K562 (cell line): ENCODE data around the gene METTL21C. TPM values are rescaled to one million over a fixed set of nuclear protein-coding genes. Genes with fewer than 3 reads are reported as not detected.

Experiments
- ATAC-seq: fragments of 200-7000 bp; cut with Tn5 transposase; 3 replicates; pipeline ENCODE4 v1.9.1; 2020; ENCODE audit warnings: moderate library complexity
- BruUV-seq: library from RNA; stranded (reverse); fragments of 400-500 nt; replicated peaks from 2 replicates; lab custom pipeline; 2021; lab: Mats Ljungman, UMichigan
- CTCF ChIA-PET: fragments of 300-600 bp; formaldehyde crosslinking; extraction: SDS; loops from one replicate; lab custom pipeline; 2021; ENCODE audit warnings: low intra/inter-chr PET ratio; lab: Yijun Ruan, JAX
- POLR2A ChIA-PET: fragments of 300-600, 350-650 bp; sonication (Branson Sonifier 250); formaldehyde crosslinking; extraction: SDS; loops from one replicate; lab custom pipeline; 2021; ENCODE audit warnings: antibody characterized with exemption, inconsistent platforms; lab: Yijun Ruan, JAX
- DNase-seq, 4 experiments: peaks; one replicate each; pipeline versions ENCODE4 v3.0.0 to v3.0.0-alpha.2; 2011 to 2018; ENCODE audit warnings: low spot score in 3 of 4, mixed read lengths in 3 of 4; ENCODE audit errors: extremely low read depth in 1 of 4
- FAIRE-seq: peaks from 2 replicates; lab custom pipeline; 2011; peaks lifted over from hg19 to GRCh38; lab: Jason Lieb, UNC
- H2AFZ ChIP-seq: 2 replicates; pipeline ENCODE4 v1.6.0; 2011; ENCODE audit warnings: low read depth, low read length, control low read depth, inconsistent platforms
- H3K27ac ChIP-seq: fragments of 200-600 bp; 3 replicates; pipeline ENCODE4 v1.8.0; 2011; ENCODE audit warnings: low read depth, mild to moderate bottlenecking, control low read depth, inconsistent platforms, low read length, moderate library complexity, mixed read lengths; ENCODE audit errors: extremely low read depth
- H3K27me3 ChIP-seq, 2 experiments: fragments of 300-600 bp in 1 of 2; 2 replicates in 1 of 2; 3 replicates in 1 of 2; pipeline versions ENCODE4 v1.6.0 to v1.8.0; 2011; ENCODE audit warnings: inconsistent platforms in 2 of 2, low read length in 2 of 2, mild to moderate bottlenecking in 1 of 2, mixed read lengths in 1 of 2, moderate library complexity in 1 of 2; ENCODE audit not compliant: control insufficient read depth in 2 of 2, insufficient read depth in 2 of 2
- H3K36me3 ChIP-seq: fragments of 300-600 bp; 3 replicates; pipeline ENCODE4 v1.8.0; 2011; ENCODE audit warnings: mild to moderate bottlenecking, low read length, inconsistent platforms; ENCODE audit not compliant: control insufficient read depth, insufficient read depth
- H3K4me1 ChIP-seq, 2 experiments: fragments of 200-600 bp in 1 of 2; replicated peaks in 1 of 2; 2 replicates in 1 of 2; 3 replicates in 1 of 2; pipeline versions ENCODE4 v1.5.1 to v1.8.0; 2011; ENCODE audit warnings: inconsistent platforms in 2 of 2, low read length in 2 of 2, mild to moderate bottlenecking in 1 of 2, mixed read lengths in 1 of 2, moderate library complexity in 1 of 2; ENCODE audit not compliant: control insufficient read depth in 2 of 2, insufficient read depth in 2 of 2
- H3K4me2 ChIP-seq: 2 replicates; pipeline ENCODE4 v1.6.1; 2011; ENCODE audit warnings: low read length, control low read depth, inconsistent platforms, mixed read lengths; ENCODE audit not compliant: insufficient read depth
- H3K4me3 ChIP-seq: fragments of 200-600 bp; sonication (generic), shearing (Covaris generic); 2 replicates; pipeline ENCODE4 v1.5.1; 2016; ENCODE audit warnings: control low read depth, inconsistent platforms
- H3K79me2 ChIP-seq: fragments of 200-600 bp; 3 replicates; pipeline ENCODE4 v1.8.0; 2011; ENCODE audit warnings: low read length, inconsistent platforms; ENCODE audit not compliant: control insufficient read depth, insufficient read depth
- H3K9ac ChIP-seq, 2 experiments: 2 replicates each; pipeline versions ENCODE4 v1.6.0 to v1.6.1; 2011; ENCODE audit warnings: low read depth in 2 of 2, low read length in 2 of 2, control low read depth in 1 of 2, inconsistent platforms in 1 of 2, mild to moderate bottlenecking in 1 of 2, mixed read lengths in 1 of 2; ENCODE audit not compliant: insufficient read depth in 1 of 2
- H3K9me1 ChIP-seq: one replicate; pipeline ENCODE4 v1.6.0; 2011; ENCODE audit warnings: inconsistent platforms, mild to moderate bottlenecking, low read length, moderate library complexity; ENCODE audit not compliant: control insufficient read depth, insufficient read depth
- H3K9me3 ChIP-seq: replicated peaks from 2 replicates; pipeline ENCODE4 v1.5.1; 2011; ENCODE audit warnings: low read depth, low read length, inconsistent platforms; ENCODE audit not compliant: control insufficient read depth, insufficient read depth
- H4K20me1 ChIP-seq: replicated peaks from 2 replicates; pipeline ENCODE4 v1.6.1; 2011; ENCODE audit warnings: low read length, inconsistent platforms, mixed read lengths; ENCODE audit not compliant: control insufficient read depth, insufficient read depth
- E2F6 ChIP-seq, 2 experiments: IDR thresholded peaks; 2 replicates each; pipeline ENCODE4 v1.6.1; 2011; ENCODE audit warnings: borderline replicate concordance in 1 of 2, control low read depth in 1 of 2, low read depth in 1 of 2, low read length in 1 of 2, mild to moderate bottlenecking in 1 of 2, mixed read lengths in 1 of 2, moderate library complexity in 1 of 2; ENCODE audit not compliant: insufficient read depth in 1 of 2, insufficient read length in 1 of 2, poor library complexity in 1 of 2, severe bottlenecking in 1 of 2; ENCODE audit errors: extremely low read depth in 1 of 2
- ZBTB40 ChIP-seq, 2 experiments: fragments of 450-650 bp in 1 of 2; sonication (generic) in 1 of 2; formaldehyde crosslinking in 1 of 2; IDR thresholded peaks; 2 replicates each; pipeline versions ENCODE4 v1.7.1 to v1.9.0; 2016 to 2022; ENCODE audit warnings: inconsistent platforms in 1 of 2, mild to moderate bottlenecking in 1 of 2, missing genetic modification reagents in 1 of 2
- ZFX ChIP-seq: sonication (generic); formaldehyde crosslinking; IDR thresholded peaks from 2 replicates; pipeline ENCODE4 v1.8.0; 2022; ENCODE audit warnings: mild to moderate bottlenecking, missing genetic modification reagents, moderate library complexity
- WGBS: fragments of 100-300 bp; shearing (Covaris generic); methylation state at CpG from one replicate; pipeline ENCODE4 v1.1.6; 2016; ENCODE audit warnings: low coverage, mixed read lengths; ENCODE audit not compliant: insufficient coverage; ENCODE audit errors: missing lambda C conversion rate; 5-methylcytosine and 5-hydroxymethylcytosine counted together
- in situ Hi-C: fragments of 300-500 bp; cut with MboI; formaldehyde crosslinking; loops from 4 replicates; pipeline ENCODE4 v1.15.0; 2018; ENCODE audit warnings: inconsistent platforms, mixed read lengths
- intact Hi-C: fragments of 100-400 bp; cut with micrococcal nuclease; formaldehyde crosslinking; loops from 2 replicates; pipeline ENCODE4 v1.14.2; 2022
- polyA plus RNA-seq, 8 experiments: library from polyadenylated mRNA; depleted of rRNA in 4 of 8; stranded (reverse) in 5 of 8; unstranded in 3 of 8; fragments of >200 nt; fragmentation: Nextera tagmentation in 2 of 8; fragmentation: Illumina TruSeq in 1 of 8; extraction: Ambion mirVana in 2 of 8; extraction: Trizol in 1 of 8; gene quantifications; 2 replicates each; pipeline versions ENCODE4 v1.2.1 to v1.2.3, GENCODE V29; 2011 to 2014; ENCODE audit warnings: inconsistent platforms in 1 of 8, missing spikeins in 1 of 8
- total RNA-seq, 7 experiments: library from RNA; depleted of rRNA in 6 of 7; stranded (reverse); fragments of >200 nt in 6 of 7; fragmentation: Illumina TruSeq in 2 of 7; extraction: Trizol in 2 of 7; gene quantifications; 2 replicates each; pipeline versions ENCODE4 v1.2.1 to v1.2.3, GENCODE V29; 2011 to 2021; ENCODE audit warnings: low replicate concordance in 1 of 7

Gene METTL21C
- total and polyA plus RNA-seq, 9 of the 15 experiments (the other 6 are each of a cell fraction or from before 2014, with no cell fraction given) = not detected

GRCh38 chr13:102679449-102680132 lies 15.3 kb downstream of the METTL21C start:
- DNase-seq = no peak
- no peak; the same call in 2 of the 3 replicates for ATAC-seq
- intact Hi-C loops = no loop called here
- no peak overlapping the region for H3K4me3 ChIP-seq
- TF ChIP-seq ZFX (no peak), E2F6 (IDR thresholded peaks at IDR 0.05; ENCODE audit: borderline replicate concordance in 1 of 2, extremely low read depth in 1 of 2, insufficient read depth in 1 of 2, insufficient read length in 1 of 2, low read depth in 1 of 2, low read length in 1 of 2, poor library complexity in 1 of 2, severe bottlenecking in 1 of 2) (no peak), ZBTB40 (IDR thresholded peaks at IDR 0.05) (peak; percentile 95), ZBTB40 (CRISPR knock-in tag; IDR thresholded peaks at IDR 0.05) (peak; percentile 82)
- POLR2A ChIA-PET = no interaction called here
- no peaks in the 10 kb centered on the region for H3K79me2 ChIP-seq
- no peak overlapping the region for H2AFZ ChIP-seq
- WGBS = 42% methylated on average over 3 of the region's 3 CpGs
- no peak overlapping the region for H3K27ac ChIP-seq
- no peaks in the 10 kb centered on the region for H4K20me1 ChIP-seq
- no peaks in the 10 kb centered on the region for H3K27me3 ChIP-seq
- H3K4me1 ChIP-seq = no peaks in the 10 kb centered on the region
- FAIRE-seq = no peak
- no peak overlapping the region for H3K4me2 ChIP-seq
- no peaks in the 10 kb centered on the region for H3K9me1 ChIP-seq
- H3K9me3 ChIP-seq = no peaks in the 10 kb centered on the region
- no peak overlapping the region for H3K9ac ChIP-seq
- CTCF ChIA-PET = no interaction called here
- H3K36me3 ChIP-seq = peaks cover 48% of the 10 kb centered on the region
- no TSS peak for BruUV-seq
- in situ Hi-C loops = no loop called here
